Measurements from ENCODE around the gene NOL4L. TPM values are rescaled to one million over a fixed set of nuclear protein-coding genes. Genes with fewer than 3 reads are reported as not detected.

Gene NOL4L
- total RNA-seq, 1 experiment from 2014 or later: 1.4 TPM

- no TSS peak for BruUV-seq (replicated peaks)
- CTCF ChIA-PET: no interaction called here
These were observed 43.9 kb upstream of the NOL4L start for GRCh38 chr20:32628960-32629530.

GRCh38 chr20:32626859-32627636 lies 41.9 kb upstream of the NOL4L start:
- intact Hi-C loops (cut with micrococcal nuclease; ENCODE audit: unreplicated experiment): no loop called here
- H3K27ac ChIP-seq (ENCODE audit: low read depth, low read length, poor library complexity, severe bottlenecking): no peak overlapping the region
- POLR2A ChIA-PET (ENCODE audit: low non-redundant PET): no interaction called here
- no peaks in the 10 kb centered on the region for H3K36me3 ChIP-seq (ENCODE audit: insufficient read depth, low read length, poor library complexity, severe bottlenecking)
- no peaks in the 10 kb centered on the region for H3K27me3 ChIP-seq (replicated peaks; ENCODE audit: insufficient read depth, low read depth, low read length, poor library complexity)
- H3K4me3 ChIP-seq (ENCODE audit: low read depth, low read length, poor library complexity, severe bottlenecking): no peak overlapping the region
- CTCF ChIA-PET: no interaction called here
- TF ChIP-seq EZH2 (IDR thresholded peaks at IDR 0.05; ENCODE audit: borderline replicate concordance, low read depth, low read length, poor library complexity, severe bottlenecking) (no peak), CTCF (conservative IDR thresholded peaks at IDR 0.05; ENCODE audit: low read depth, low read length) (no peak)
- H3K4me1 ChIP-seq (ENCODE audit: insufficient read depth, low read length, poor library complexity, severe bottlenecking): no peaks in the 10 kb centered on the region
- BruUV-seq (replicated peaks): no TSS peak
- no peaks in the 10 kb centered on the region for H3K9me3 ChIP-seq (ENCODE audit: low read depth, low read length, poor library complexity, severe bottlenecking)
- DNase-seq (ENCODE audit: low spot score): no peak

More at GRCh38 chr20:32628960-32629530, 43.9 kb upstream of the NOL4L start:
- Histone ChIP-seq H3K27ac (ENCODE audit: low read depth, low read length, poor library complexity, severe bottlenecking) (no peak overlapping the region), H3K9me3 (ENCODE audit: low read depth, low read length, poor library complexity, severe bottlenecking) (no peaks in the 10 kb centered on the region), H3K4me1 (ENCODE audit: insufficient read depth, low read length, poor library complexity, severe bottlenecking) (no peaks in the 10 kb centered on the region), H3K27me3 (replicated peaks; ENCODE audit: insufficient read depth, low read depth, low read length, poor library complexity) (no peaks in the 10 kb centered on the region), H3K36me3 (ENCODE audit: insufficient read depth, low read length, poor library complexity, severe bottlenecking) (no peaks in the 10 kb centered on the region), H3K4me3 (ENCODE audit: low read depth, low read length, poor library complexity, severe bottlenecking) (no peak overlapping the region)
- DNase-seq (ENCODE audit: low spot score): no peak
- POLR2A ChIA-PET (ENCODE audit: low non-redundant PET): no interaction called here
- intact Hi-C loops (cut with micrococcal nuclease; ENCODE audit: unreplicated experiment): no loop called here
- TF ChIP-seq EZH2 (IDR thresholded peaks at IDR 0.05; ENCODE audit: borderline replicate concordance, low read depth, low read length, poor library complexity, severe bottlenecking) (no peak), CTCF (conservative IDR thresholded peaks at IDR 0.05; ENCODE audit: low read depth, low read length) (no peak)

- POLR2A ChIA-PET (ENCODE audit: low non-redundant PET): no interaction called here
- no peak for TF ChIP-seq EZH2 (IDR thresholded peaks at IDR 0.05; ENCODE audit: borderline replicate concordance, low read depth, low read length, poor library complexity, severe bottlenecking)
- no peak for TF ChIP-seq CTCF (conservative IDR thresholded peaks at IDR 0.05; ENCODE audit: low read depth, low read length)
- no peaks in the 10 kb centered on the region for H3K27me3 ChIP-seq (replicated peaks; ENCODE audit: insufficient read depth, low read depth, low read length, poor library complexity)
- intact Hi-C loops (cut with micrococcal nuclease; ENCODE audit: unreplicated experiment): no loop called here
- no peak overlapping the region for H3K27ac ChIP-seq (ENCODE audit: low read depth, low read length, poor library complexity, severe bottlenecking)
- no TSS peak for BruUV-seq (replicated peaks)
- no peaks in the 10 kb centered on the region for H3K4me1 ChIP-seq (ENCODE audit: insufficient read depth, low read length, poor library complexity, severe bottlenecking)
- no peak for DNase-seq (ENCODE audit: low spot score)
- H3K4me3 ChIP-seq (ENCODE audit: low read depth, low read length, poor library complexity, severe bottlenecking): no peak overlapping the region
- no peaks in the 10 kb centered on the region for H3K9me3 ChIP-seq (ENCODE audit: low read depth, low read length, poor library complexity, severe bottlenecking)
- CTCF ChIA-PET: no interaction called here
- H3K36me3 ChIP-seq (ENCODE audit: insufficient read depth, low read length, poor library complexity, severe bottlenecking): no peaks in the 10 kb centered on the region
These were observed 41.3 kb upstream of the NOL4L start for GRCh38 chr20:32626407-32626806.

All from A673 (cell line).